ENCODE measurements around the gene PARP1. TPM values are rescaled to one million over a fixed set of nuclear protein-coding genes. Genes with fewer than 3 reads are reported as not detected.

The PARP1 gene
- total RNA-seq, 1 experiment from 2014 or later = 127 TPM

GRCh38 chr1:226450688-226451087 is 42.8 kb upstream of the PARP1 start:
- no peak for DNase-seq (ENCODE audit: low read depth, low spot score)
- POLR2A ChIA-PET = no interaction called here
- no peak overlapping the region for H3K4me3 ChIP-seq (ENCODE audit: low read depth in 2 of 2, low read length in 2 of 2)
- no peak for TF ChIP-seq CTCF (IDR thresholded peaks at IDR 0.05)
- no peak for TF ChIP-seq TCF7L2 (IDR thresholded peaks at IDR 0.05; ENCODE audit: low read depth, low read length)
- no peak for TF ChIP-seq POLR2AphosphoS5 (IDR thresholded peaks at IDR 0.05; ENCODE audit: low read depth, low read length)
- TF ChIP-seq REST (IDR thresholded peaks at IDR 0.05; ENCODE audit: insufficient read depth in 1 of 2, low read depth in 2 of 2, low read length in 1 of 2) = no peak
- no peak for TF ChIP-seq SIN3A (IDR thresholded peaks at IDR 0.05; ENCODE audit: borderline replicate concordance, insufficient read depth, low read depth, low read length)
- CTCF ChIA-PET = no interaction called here
- no peaks in the 10 kb centered on the region for H3K36me3 ChIP-seq (ENCODE audit: control insufficient read depth, insufficient read depth, low read length)
- H3K4me1 ChIP-seq (ENCODE audit: control insufficient read depth, insufficient read depth, low read length) = no peaks in the 10 kb centered on the region
- no peak overlapping the region for H3K27ac ChIP-seq (ENCODE audit: low read length)
- peaks cover 12% of the 10 kb centered on the region for H3K27me3 ChIP-seq (ENCODE audit: control insufficient read depth, insufficient read depth, low read length)
- in situ Hi-C loops (cut with HindIII; ENCODE audit: low pct_unique_long_range_greater_than_20kb, low sequenced_read_pairs) = no loop called here
- no TSS peak for BruUV-seq (replicated peaks)
- no peak for ATAC-seq
- intact Hi-C loops (cut with micrococcal nuclease; ENCODE audit: unreplicated experiment) = no loop called here
- no peaks in the 10 kb centered on the region for H3K9me3 ChIP-seq (ENCODE audit: control insufficient read depth, insufficient read depth, low read depth, low read length)

- Histone ChIP-seq H3K27ac (ENCODE audit: low read length) (no peak overlapping the region), H3K4me1 (ENCODE audit: control insufficient read depth, insufficient read depth, low read length) (no peaks in the 10 kb centered on the region), H3K9me3 (ENCODE audit: control insufficient read depth, insufficient read depth, low read depth, low read length) (no peaks in the 10 kb centered on the region), H3K36me3 (ENCODE audit: control insufficient read depth, insufficient read depth, low read length) (no peaks in the 10 kb centered on the region), H3K4me3 (ENCODE audit: low read depth in 2 of 2, low read length in 2 of 2) (no peak overlapping the region), H3K27me3 (ENCODE audit: control insufficient read depth, insufficient read depth, low read length) (peaks cover 8% of the 10 kb centered on the region)
- DNase-seq (ENCODE audit: low read depth, low spot score) (no peak), ATAC-seq (no peak)
- TF ChIP-seq TCF7L2 (IDR thresholded peaks at IDR 0.05; ENCODE audit: low read depth, low read length) (no peak), SIN3A (IDR thresholded peaks at IDR 0.05; ENCODE audit: borderline replicate concordance, insufficient read depth, low read depth, low read length) (no peak), REST (IDR thresholded peaks at IDR 0.05; ENCODE audit: insufficient read depth in 1 of 2, low read depth in 2 of 2, low read length in 1 of 2) (no peak), POLR2AphosphoS5 (IDR thresholded peaks at IDR 0.05; ENCODE audit: low read depth, low read length) (no peak), CTCF (IDR thresholded peaks at IDR 0.05) (no peak)
- no TSS peak for BruUV-seq (replicated peaks)
- intact Hi-C loops (cut with micrococcal nuclease; ENCODE audit: unreplicated experiment) = no loop called here
- POLR2A ChIA-PET = no interaction called here
- CTCF ChIA-PET = no interaction called here
- in situ Hi-C loops (cut with HindIII; ENCODE audit: low pct_unique_long_range_greater_than_20kb, low sequenced_read_pairs) = no loop called here
These were observed 41.9 kb upstream of the PARP1 start for GRCh38 chr1:226449823-226450222.
